Stromal cell of bone marrow (primary cell): Measurements from ENCODE around the gene AHRR.
"Not testable (repeated sequence)": the region's sequence is repeated elsewhere in the genome, so short reads cannot be mapped to it uniquely, and the experiment has no call there.

Experiments used
- DNase-seq: peaks from one replicate; pipeline ENCODE4 v3.0.0-alpha.2; 2012; ENCODE audit warnings: low read depth

AHRR gene

DNA sequence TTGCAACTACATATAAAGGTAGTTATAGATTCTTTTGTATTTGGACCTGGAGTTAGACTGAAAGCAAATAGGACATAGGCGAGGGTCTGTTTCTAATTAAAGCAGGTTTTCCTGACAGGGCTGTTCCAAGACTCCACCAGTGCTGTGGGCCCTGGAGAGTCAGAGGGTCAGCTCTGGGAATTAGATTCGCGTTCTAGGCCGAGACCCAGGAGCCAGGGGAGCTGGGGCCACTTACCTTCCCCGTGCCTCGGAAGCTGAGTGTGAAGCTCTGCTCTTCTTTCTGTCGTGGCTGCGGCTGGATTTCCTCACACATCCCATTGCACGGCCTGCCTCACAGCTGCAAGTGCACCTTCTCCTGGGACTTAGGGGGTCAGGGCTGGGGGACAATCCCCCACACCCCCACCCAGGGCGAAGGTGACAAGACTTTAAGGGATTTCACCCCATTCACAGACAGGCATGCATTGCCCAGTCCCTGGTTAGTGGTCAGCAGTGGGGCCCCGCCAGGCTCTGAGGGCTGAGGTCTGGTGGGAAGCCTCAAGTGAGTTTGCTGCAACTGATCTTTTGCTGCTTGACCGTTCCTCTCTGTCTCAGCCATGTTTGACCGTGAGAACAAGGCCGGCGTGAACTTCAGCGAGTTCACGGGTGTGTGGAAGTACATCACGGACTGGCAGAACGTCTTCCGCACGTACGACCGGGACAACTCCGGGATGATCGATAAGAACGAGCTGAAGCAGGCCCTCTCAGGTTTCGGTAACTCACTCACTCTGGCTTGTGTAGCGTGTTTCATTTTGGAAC is 15.3 kb upstream of the AHRR start:
- no peak for DNase-seq

DNA sequence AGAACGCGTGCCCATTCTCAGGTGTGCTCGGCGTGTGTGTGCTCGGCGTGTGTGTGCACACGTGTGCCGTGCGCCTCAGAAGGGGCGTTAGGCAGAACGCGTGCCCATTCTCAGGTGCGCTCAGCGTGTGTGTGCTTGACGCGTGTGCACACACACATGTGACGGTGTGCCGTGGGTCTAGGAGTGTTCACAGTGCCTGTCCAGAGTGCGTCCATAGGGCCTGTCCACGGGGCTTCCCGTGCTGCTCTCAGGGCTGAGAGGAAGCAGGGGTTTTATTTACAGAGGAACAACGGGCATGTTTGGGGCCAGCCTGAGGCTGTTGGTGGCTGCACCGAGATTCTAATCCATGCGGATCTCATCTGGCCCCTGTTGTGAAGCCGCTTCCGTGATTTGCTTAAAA is 14.2 kb upstream of the AHRR start:
- DNase-seq: no peak

DNA sequence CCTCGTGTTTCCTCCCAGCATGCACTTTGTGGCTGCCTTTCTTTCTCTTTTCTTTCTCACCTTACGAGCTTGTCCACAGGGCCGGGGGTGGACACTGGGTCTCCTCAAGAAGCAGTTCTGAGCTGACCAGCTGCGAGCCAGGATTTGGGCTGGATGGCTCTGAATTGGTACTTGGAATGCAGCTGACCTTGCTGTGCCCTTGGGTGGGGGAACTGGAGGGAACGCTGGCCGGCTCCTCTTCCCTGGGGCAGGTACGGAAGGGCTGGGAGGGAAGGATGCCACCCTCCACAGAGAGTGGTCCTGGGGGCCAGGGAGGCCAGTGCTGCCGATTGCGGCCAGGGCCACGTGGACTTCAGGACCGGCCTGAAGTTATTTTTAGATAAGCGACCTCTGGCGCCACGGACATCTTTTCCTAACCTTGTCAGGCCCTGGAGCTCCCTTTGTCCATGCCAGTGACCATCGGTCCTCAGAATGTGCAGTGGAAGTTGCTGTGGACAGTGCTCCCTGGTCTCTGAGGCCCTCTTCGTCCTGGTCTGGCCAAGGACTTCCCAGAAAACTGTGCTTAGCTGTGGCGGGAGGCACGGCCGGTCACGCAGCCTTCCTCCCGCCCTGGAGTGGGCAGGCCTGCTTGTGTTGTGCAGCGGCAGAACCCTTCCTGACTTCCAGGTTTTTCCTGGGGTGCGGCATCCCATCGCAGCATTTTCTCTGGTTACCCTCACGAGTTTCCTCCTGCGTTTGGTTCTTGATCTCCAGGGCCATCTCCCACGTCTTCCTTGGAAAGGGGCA is 13.5 kb upstream of the AHRR start:
- DNase-seq: no peak

DNA sequence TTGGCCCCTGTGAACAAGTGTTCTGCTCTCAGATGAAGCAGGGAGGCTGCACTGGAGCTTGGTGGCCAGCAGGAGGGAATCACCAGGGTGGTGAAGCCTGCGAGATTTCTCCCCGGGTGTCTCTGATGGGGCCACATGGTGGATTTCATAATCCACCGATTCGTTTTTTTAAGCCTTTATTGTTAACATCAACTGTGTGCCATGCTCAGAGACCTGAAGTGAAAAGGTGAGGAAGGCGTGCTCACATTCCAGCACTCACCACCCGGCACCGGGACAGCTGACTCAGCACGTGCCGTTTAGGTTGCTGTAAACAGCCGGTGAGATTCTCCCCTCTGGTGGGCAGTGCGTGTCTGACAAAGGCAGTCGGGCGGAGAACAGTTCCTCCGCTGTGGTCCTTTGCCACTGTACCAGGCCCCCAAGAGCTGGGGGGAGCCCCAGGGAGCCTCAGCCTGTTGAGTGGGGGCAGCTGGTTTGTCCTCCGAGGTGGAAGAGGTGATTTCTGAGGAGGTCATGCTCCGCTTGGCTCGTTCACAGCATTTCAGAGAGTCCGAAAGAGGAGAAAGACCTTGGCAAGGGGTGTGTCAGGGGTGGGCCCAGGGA is 12.7 kb upstream of the AHRR start:
- DNase-seq: no peak

DNA sequence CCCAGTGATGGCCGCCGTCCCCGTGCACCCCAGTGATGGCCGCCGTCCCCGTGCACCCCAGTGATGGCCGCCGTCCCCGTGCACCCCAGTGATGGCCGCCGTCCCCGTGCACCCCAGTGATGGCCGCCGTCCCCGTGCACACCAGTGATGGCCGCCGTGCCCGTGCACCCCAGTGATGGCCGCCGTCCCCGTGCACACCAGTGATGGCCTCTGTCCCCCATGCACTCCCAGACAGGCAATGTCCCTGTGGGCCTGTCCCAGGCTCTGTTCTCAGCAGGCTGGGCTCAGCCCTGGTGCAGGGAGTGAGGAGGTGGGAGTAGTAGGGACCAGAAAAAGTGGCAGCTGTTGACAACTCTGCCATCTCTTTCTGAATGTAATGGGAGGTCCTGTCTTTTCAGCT is 11.7 kb upstream of the AHRR start:
- DNase-seq: not testable (repeated sequence)

DNA sequence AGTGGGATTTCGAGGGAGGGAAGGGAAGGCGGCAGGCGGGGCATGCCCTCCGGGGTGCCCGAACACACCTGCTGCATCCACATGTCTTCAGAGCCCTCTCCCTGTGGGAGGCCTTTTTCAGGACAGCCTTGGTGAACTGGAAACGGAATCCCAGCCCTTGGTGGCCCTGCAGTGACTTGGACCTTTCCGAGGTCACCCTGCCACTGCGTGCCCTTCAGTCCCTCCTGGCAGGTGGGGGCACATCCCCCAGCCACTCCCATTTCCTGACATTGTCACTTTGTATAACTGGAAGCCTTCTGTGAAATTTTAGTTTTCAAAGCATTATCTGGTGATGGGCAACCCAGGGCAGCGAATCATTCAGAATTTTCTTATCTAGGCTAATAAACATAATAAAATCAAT is 11.0 kb upstream of the AHRR start:
- DNase-seq: no peak

DNA sequence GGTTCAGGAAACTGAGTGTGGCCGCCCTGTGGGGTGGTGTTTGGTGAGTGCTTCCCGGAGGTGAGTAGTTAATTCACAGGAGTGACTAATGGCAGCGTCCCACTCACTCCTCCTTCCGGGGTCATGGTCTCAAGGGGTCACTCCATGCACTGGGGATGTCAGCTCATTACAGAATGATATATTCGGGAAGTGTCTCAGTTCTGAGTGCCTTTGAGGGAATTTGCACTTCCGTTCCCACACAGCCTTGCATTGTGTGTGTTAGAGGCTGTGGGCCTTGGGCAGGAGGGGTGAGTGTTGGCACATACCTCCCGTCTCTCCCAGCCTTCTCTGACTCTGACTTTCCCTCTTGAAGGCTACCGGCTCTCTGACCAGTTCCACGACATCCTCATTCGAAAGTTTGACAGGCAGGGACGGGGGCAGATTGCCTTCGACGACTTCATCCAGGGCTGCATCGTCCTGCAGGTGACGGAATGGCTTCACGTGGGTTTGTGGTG is 10.5 kb upstream of the AHRR start:
- DNase-seq: no peak

DNA sequence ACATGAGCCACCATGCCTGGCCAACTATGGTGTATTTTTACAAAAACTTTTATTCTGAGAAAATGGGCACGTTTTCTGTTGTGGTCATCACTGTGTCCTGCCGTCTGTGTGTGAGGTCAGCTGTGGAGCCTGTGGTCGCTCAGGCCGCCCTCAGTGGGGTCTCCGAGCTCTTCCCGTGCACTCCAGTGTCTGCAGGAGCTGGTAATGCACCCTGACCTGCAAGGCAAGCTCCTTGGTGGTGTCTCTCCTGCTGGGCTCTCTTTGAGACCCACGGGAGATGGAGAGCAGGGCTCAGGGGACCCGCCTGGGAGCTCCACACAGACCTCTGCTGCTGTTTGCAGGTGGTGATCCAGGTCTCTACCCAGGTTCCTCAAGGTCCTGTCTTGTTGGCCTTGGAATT is 9.6 kb upstream of the AHRR start:
- no peak for DNase-seq

DNA sequence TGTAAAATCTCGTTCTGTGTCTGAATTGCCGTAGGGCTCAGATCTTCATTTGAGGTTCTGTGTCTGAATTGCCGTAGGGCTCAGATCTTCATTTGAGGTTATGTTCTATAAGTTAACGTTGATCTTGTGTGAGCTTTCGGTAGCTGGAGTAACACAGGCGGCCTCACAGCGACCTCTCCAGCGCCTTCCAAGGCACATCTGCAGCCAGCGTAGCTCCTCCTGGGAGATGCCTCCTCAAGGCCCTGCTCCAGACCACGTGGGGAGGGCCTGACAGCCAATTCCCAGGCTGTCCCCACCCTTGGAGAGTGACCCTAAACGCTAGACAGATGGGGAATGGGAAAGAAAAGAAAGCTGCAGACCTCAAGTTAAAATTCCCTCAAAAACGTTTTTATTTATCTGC is 8.7 kb upstream of the AHRR start:
- no peak for DNase-seq

DNA sequence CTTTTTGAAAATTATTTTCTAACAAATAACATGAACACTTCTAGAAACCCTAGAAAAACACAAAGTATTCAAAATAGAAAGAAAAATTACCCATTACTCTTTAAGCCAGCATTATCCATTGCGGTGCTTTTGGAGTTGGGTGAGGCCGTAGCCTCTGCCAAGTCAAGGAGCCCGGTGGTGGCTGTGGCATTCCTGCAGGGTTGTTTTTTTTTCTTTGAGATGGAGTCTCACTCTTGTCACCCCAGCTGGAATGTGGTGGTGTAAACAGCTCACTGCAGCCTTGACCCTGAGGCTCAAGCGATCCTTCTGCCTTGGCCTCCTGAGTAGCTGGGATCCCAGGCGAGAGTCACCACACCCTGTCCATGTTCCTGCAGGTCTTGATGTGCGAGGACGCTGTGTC is 8.2 kb upstream of the AHRR start:
- no peak for DNase-seq

DNA sequence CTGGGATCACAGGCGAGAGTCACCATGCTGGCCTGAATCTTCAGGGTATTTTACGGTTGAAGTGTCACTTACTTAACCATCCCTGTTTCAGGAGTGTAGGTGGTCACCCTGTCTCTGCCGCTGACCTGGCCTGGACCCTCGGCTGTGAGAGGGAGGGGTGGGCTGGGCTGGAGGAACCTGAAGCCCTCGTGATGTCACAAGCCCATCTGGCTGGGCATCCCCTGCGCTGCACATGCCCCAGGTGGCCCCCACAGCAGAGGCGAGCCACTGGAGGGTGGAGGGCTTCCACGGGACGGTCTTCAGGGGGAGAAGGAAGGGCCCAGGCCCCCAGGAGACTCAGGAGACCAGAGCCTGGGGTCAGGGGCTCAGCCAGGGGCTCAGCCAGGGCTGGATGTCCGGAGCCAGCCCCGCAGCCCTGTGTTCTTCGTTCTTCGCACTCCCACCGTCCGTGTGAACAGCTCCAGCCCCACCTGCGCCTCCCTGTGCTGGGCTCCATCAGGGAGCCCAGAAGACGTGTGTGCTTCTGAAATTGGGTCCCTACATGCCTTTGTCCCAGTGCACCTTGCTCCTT is 7.6 kb upstream of the AHRR start:
- no peak for DNase-seq

DNA sequence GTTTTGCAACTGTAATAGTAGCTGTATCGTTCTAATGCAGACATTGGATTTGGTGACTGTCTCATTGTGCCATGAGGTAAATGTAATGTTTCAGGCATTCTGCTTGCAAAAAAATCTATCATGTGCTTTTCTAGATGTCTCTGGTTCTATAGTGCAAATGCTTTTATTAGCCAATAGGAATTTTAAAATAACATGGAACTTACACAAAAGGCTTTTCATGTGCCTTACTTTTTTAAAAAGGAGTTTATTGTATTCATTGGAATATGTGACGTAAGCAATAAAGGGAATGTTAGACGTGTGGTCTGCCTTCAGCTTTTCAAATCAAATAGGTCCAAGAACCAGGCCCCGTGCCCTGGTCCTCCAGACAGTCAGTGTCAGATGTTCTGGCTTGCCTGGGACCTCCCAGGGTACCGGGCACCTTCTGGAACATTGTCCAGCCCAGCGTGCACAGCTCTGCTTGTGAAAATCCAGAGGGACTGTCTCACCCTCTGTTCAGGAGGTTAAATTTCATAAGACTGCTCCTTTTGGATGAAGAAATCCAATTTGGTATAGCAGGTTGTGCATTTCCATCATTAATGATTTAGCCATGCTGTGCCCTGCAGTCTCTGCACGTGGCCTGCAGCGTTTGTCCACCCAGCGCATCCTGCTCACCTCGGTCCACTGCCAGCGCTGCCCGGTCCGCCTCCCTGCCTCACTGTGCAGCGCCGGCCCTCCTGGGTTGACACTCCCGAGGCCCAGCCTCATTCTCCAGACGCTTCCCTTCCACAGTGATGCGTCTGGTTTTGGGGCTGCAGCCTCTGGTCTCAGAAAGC is 6.6 kb upstream of the AHRR start:
- DNase-seq: no peak

DNA sequence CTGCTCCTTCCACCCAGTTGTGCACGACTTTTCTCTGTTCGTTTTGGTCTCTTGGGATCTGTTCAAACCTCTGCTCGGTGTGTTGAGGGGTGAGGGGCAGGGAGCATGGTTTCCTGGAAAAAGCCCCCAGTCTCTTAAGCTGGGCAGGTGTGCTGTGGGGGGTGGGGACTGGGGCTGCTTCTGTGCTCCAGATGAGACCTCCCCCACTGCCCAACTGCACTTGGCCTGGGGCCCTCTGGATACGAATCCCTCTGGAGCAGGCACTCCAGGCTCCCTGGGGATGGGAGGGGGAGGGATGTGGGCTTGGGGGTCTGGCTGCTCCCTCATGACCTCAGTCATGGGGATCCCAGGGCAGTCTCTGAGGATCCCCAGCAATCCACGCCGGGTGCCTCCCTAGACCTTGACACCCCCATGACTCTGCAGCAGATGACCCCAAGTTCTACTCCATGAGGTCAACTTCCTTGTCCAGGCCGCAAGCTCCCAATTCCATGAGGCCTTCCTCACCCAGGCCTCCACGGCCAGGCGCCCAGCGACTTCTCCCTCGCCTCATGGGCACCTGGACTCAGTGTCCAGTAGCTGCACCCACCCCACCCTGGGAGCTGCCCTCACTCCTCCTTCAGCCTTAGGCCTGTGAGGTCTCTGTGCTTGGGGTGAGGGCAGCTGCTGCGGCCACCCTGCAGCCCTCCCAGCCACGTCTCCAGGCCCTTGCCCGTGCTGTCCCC is 5.9 kb upstream of the AHRR start:
- DNase-seq: no peak

DNA sequence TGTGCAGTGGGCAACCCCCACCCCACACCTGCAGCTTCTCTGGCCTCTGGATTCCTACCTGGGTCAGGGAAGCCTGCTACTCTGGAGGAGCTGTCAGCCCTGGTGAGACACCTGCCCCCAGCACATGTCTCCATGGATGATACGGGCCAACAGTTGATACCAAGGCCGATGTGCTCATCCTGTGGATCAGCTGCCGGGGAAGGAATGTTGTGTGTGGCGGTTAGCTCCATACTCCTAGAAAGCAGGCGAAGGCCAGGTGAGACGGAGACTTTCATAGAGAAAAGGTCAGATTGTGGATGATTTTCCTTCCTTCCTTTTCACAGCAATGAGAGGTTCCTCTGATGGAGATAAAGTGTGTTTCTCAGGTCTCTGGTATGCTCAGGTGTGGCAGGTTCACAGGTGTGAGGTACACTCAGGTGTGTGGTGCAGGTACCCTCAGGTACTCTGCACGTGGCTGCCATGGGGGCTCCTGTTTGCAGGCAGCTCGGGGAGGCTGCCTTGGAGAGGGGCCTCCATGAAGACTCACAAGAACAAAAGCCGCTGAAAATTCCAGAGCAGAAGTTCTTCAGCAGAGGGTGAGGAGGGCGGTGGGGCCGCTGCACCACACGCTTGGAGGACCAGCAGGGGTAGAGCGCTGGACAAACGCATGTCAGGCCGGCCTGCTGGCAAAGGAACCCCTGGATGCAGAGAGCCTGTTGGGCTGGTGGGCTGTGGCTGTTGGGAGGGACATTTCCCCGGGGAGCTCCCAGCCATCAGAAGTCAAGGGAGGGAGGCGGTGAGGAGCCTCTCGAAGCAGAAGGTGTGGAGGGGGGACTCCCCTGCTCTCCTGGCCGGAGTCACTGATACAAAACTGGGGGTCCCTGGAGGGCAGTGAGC is 5.1 kb upstream of the AHRR start:
- DNase-seq: no peak

DNA sequence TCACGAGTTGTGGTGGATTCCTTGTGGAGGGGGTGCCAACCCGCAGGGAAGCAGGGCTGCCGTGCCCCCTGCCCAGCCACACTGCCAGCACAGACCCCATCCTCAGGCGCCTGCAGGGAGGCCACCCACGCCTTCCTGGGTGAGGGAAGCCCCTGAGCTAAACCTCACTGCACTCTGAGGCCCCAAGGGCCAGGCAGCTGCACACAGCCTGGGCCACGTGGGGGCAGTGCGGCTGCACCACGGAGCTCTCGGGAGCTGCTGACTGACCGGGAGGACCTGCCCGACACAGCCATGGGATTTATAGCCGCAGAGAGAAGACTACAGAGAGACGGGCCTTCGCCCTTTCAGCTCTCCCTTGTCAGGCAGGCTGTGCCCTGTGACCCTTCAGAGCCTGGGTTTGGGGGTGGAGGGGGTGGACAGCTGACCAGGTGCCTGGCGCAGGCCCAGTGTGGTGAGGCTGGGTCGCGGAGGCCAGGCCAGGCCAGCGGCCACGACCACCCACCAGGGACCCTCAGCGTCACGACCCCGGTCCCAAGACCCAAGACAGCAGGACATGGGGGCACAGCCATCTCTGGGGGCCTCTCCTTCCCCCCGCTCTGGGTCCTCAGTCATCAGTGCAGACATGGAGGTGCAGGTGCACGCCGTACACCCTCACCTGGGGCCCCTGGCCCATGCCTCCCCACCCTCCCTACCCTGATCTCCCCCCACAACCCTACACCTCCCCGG is 4.3 kb upstream of the AHRR start:
- peak; percentile 31 for DNase-seq

DNA sequence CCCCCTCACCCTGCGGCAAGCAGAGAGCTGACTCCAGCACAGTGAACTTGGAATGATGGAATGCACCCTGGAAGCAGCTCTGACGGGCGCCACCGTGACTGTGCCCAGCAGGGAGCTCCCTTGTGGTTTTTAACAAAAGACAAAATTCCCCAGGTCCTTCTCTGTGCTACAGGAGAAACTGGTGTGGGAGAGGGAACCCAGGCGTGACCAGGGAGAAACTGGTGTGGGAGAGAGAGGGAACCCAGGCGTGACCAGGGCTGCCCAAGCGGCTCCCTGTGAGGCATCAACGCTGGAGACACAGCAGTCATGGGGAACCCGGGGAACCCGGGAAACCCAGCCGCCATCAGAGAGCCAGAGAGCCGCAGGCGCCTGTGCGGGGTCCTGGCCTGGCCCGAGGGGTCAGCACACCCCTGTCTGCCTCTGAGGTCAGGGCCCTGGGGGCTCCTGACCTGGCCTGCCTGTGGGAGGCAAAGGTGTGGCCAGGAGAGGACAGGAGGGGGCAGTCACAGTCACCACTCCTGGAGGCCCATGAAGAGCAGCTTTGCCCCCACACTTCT is 3.1 kb upstream of the AHRR start:
- DNase-seq: no peak

DNA sequence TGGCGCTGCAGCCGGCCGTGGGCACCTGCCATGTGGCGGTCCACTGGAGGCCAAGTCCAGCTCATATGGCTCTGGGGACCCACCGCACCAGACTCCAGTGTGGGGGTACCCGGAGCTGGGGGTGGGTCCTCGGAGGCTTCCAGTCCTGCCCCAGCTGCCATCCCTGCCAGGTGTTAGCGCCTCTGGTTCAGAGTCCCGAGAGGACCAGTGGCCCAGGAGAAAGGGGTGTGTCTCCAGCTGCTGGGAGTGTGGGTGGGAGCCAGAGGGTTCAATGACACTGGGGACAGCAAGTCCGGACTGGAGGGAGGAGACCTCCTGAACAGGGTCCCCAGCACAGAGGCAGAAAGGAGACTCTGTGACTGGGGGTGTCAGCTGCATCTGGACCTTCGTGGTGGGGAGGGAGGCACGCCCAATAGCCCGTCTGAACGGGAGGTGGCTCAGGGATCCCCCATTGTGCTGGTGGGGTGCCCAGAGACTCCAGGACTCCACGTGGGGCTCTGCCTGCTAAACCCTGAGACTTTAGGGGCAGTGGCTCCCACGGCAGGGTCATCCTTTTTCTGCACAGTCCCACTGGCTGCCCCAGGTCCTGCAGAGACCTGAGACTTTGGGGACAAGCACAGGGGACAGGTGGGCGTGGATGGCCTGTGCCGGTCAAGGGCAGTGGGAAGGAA is 2.4 kb upstream of the AHRR start:
- no peak for DNase-seq

DNA sequence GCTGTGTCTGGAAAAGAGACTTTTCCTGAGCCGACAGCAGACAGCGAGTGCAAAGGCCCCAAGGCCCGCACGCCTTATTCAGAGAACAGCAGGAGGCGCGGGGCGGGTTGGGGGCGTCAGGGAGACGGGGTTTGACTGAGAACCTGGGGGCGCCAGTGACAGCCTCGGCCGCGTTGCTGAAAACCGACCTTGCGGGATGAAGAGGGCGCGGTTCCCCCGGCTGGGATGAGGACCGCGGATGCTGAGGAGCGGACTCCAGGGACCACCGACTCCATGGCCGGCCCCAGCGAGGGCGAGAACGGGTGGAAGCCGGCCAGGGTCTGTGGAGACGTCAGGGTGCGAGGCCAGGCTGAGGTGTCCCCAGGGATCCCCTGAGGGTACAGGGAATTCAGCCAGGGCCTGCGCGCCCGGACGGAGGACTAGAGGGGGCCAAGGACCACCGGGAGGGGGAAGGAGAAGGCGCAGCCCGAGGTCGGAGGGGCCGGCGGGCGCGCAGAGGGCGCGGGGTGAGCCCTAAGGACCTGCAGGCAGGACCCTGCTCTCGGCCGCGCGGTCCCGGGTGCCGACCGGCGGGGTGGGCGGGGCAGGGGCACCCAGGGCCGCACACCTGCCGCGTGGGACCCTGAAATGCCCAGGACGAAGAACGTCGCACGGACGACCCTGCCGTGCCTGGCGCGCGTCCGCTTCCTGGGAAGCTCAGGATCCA is 837 bp upstream of the AHRR start:
- no peak for DNase-seq
